ELR (cell line): ENCODE measurements around the gene ELF5.

Source experiments
- DNase-seq: peaks from one replicate; pipeline ENCODE4 v3.0.0-alpha.2; 2015; ENCODE audit warnings: low read depth

ELF5 gene

DNA sequence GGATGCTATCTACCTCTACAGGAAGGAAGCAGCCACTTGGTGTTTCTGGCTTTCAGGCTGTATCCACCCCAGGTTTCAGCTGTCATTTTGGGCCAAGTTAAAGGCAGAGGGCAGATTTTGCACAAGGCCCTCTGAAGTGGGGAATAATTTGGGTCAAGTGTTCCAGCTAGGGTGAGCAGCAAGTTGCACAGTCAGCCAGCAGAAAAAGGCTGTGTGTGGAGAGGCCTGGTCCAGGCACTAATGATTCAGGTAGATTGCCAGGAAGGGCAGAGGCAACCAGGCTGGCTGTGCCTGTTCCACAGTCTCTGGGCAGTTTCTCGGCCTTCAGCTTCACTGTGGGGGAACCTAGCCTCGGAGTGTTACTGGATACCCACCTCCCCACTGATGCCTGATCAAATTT, 8.6 kb upstream of the ELF5 start:
- DNase-seq, result no peak

DNA sequence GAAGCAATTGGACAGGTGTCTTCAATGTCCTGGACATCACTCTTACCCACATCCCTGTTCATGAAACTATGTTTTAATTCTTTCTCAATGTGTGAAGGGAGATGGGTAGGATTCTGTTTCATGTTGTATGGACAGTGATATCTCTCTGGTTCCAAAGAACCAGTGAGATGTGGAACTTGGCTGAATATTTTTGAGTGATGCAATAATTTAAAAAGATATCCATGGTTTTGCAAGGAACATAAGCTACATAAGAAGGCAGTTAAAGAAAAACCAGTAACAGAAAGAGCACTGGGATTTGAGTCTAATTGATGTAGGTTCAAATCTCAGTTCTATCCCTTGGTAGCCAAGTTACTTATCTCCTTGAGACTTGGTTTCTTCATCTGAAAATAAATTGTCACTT, 7.7 kb upstream of the ELF5 start:
- no peak for DNase-seq

DNA sequence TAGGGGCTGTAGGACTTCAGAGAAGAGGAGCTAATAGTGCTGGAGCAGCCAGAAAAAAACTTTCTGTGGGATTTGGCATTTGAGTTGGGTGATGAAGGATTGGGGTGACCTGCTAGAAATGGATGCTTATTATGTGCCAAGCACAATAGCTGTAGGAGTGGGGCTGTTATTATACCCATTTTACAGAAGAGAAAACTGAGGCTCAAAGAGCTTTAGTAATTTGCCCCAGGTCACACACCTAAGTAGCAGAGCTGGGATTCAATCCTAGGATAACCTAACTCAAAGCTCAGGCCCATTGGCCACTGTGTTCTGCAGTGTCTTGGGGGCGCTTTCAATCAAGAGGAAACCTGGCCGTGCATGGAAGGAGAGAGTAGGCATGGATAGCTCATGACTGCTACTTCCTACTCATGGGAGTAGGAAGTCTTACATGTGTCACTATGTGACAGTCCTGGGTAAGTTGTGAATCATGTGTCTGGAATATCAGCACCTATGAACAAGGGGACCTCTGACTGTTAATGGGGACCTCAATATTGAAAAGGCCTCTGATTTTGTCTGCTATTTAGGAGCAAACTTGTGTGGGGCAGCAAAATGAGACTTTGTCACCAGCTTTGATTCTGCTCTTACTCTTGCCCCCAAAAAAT, 6.1 kb upstream of the ELF5 start:
- DNase-seq, result peak; percentile 15

GRCh38 chr11:34516247-34517040, 2.9 kb upstream of the ELF5 start:
- no peak for DNase-seq

GRCh38 chr11:34514597-34514996, 1.0 kb upstream of the ELF5 start:
- no peak for DNase-seq

DNA sequence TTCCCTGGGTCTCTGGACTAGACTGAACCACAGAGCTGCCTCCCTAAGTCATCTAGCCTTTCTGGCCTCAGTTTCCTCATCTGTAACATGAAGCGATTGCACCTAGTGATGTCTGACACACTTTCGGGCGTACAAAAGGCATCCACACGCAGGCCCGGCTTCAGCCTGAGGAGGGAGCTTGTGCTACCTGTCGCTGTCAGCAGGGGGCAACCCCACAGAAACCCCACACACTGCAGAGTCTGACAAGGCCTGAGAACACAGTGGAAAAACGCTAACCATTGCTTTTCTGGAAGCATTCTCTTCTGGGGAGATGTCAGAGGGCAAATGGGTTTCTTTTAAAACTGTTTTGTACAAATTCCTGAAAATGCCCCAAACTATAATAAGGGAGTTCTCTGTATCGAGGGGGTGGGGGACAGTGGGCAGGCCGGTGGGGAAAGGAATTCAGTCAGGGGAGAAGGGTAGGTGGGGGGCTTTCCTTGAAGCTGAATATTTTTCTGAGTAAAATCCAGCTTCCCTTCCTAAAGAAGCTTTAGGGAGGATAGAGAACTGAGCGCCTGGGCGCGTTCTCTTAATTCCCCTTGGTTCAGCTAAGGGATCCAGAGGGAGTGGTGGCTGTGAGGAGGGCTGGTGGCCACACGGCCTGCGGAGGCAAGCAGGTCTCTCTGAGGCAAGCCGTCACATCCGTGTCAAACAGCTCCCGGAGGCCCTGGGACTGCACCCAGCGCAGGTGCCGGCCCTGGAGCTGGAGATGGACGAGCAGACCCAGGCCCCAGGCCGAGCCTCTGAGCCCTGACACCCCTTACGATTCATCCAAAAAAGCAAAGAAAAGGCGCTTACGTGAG, 533 bp downstream of the ELF5 start:
- peak; percentile 69 for DNase-seq

GRCh38 chr11:34510673-34511072, 2.9 kb downstream of the ELF5 start:
- no peak for DNase-seq

- no peak for DNase-seq
Observed at GRCh38 chr11:34510218-34510617, 3.4 kb downstream of the ELF5 start.

GRCh38 chr11:34509336-34509876, 4.2 kb downstream of the ELF5 start:
- DNase-seq, result no peak

DNA sequence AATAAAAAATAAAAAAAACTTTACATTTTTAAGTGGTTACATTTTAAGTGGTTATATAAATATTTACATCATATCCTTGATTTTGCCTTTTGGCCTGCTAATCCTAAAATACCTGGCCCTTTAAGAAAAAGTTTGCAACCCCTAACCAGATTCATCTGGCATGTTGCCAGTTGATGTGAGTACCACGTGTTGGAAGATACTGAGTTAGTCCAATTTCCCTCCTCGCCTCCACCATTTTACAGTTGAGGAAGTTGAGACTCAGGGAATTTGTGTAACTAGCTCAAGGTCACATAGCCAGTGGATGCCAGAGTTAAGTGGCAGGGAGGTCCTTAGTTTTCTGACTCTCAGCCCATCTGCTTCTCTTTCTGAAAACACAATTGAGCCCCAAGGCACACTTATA, 5.1 kb downstream of the ELF5 start:
- no peak for DNase-seq

- no peak for DNase-seq
Observed at GRCh38 chr11:34507610-34508009, 6.0 kb downstream of the ELF5 start.

GRCh38 chr11:34507156-34507555, 6.4 kb downstream of the ELF5 start:
- DNase-seq, result no peak

- DNase-seq, result no peak
Observed at GRCh38 chr11:34505874-34506273, 7.7 kb downstream of the ELF5 start.

GRCh38 chr11:34502949-34503348, 10.6 kb downstream of the ELF5 start:
- DNase-seq, result peak; percentile 27

- DNase-seq, result no peak
Observed at GRCh38 chr11:34501949-34502348, 11.6 kb downstream of the ELF5 start.

DNA sequence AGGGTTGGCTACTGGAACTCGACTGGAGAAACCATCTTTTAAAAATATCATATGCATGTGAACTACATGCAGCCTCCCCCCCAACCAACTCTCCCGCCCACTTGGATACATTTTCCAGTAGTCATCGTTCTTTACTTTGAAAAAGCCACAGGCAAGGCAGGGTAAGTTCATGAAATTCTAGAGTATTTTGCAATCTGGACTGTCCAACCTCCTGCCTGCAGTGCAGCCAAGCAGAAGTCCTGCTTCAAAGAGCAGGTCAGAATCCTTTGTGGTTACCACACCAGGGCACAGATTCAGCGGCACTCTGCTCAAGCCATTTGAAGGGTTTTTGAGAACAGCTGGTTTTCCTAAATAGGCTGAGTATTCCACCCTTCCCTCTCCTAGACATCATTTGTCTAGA, 12.1 kb downstream of the ELF5 start:
- peak; percentile 66 for DNase-seq

GRCh38 chr11:34499719-34500500, 13.7 kb downstream of the ELF5 start:
- no peak for DNase-seq

- DNase-seq, result peak; percentile 48
Observed at GRCh38 chr11:34495724-34496377, 17.7 kb downstream of the ELF5 start.

- no peak for DNase-seq
Observed at GRCh38 chr11:34495239-34495723, 18.3 kb downstream of the ELF5 start.

DNA sequence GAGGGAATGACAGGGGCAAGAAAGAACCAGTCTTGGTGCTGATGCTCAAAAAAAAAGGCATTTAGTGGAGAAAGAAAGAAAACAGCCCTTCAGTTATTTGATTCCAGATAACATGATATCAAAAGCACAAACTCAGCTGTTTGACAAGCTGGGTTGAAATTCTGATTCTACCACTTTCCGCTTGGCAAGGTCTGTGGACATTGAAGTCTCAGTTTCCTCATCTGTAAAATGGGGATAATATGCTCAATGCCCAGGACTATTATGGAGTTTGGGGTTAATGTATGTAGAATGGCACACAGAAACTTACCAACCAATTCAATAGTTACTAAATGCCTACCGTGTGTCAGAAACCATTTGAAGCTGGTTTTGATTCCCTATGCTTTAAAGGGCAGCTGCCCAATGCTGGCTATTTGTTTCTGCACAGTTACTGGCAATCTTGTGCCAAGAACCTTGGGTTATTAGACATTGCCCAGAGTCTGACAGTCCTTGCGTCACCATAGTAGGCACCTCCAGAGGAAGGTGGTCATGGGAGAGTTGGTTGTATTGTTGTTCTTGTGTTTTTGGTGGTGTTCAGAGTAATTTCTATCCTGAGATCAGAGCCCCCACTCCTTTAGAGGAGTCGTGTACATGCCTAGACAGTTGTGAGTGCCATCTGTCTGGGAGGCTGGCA, 19.5 kb downstream of the ELF5 start:
- no peak for DNase-seq

DNA sequence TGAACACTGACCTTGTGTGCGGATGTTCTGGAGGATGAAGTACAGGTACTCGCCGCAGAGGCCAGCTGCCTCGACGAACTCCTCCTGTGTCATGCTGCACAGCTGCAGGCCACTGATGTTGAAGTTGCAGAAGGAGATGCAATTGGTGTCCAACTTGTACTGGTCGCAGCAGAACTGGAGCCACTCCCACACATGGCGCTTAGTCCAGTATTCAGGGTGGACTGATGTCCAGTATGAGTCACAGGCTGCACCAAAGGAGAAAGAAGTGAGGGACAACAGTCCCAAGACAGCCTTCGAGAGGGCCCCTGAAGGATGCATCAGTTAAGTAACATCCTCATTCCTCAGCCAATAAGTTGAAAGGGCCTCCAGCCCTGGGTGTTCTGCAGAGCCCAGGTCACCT, 20.1 kb downstream of the ELF5 start:
- no peak for DNase-seq
